GM23338 (cell line): ENCODE measurements around the gene KSR2. TPM values are rescaled to one million over a fixed set of nuclear protein-coding genes. Genes with fewer than 3 reads are reported as not detected.

Experiments
- ATAC-seq: fragments of 200-7000 bp; cut with Tn5 transposase; 3 replicates; pipeline ENCODE4 v1.9.1; 2020
- DNase-seq: peaks from one replicate; pipeline ENCODE4 v3.0.0-alpha.2; 2015; ENCODE audit warnings: low spot score
- H2AFZ ChIP-seq: fragments of 200-600 bp; sonication (generic); 2 replicates; pipeline ENCODE4 v1.8.0; 2016; ENCODE audit warnings: antibody characterized with exemption, mild to moderate bottlenecking, moderate library complexity
- H3F3A ChIP-seq: fragments of 200-600 bp; sonication (generic); replicated peaks from 2 replicates; pipeline ENCODE4 v1.8.0; 2017; ENCODE audit warnings: antibody characterized with exemption, mixed run types, low read depth
- H3K27ac ChIP-seq: fragments of 200-600 bp; sonication (generic); 2 replicates; pipeline ENCODE4 v1.6.1; 2016; ENCODE audit warnings: low read depth
- H3K27me3 ChIP-seq: fragments of 200-600 bp; sonication (generic); 2 replicates; pipeline ENCODE4 v1.8.0; 2016; ENCODE audit warnings: mild to moderate bottlenecking, mixed run types, moderate library complexity; ENCODE audit not compliant: insufficient read depth
- H3K36me3 ChIP-seq: fragments of 200-600 bp; sonication (generic); 2 replicates; pipeline ENCODE4 v1.8.0; 2016; ENCODE audit warnings: mild to moderate bottlenecking; ENCODE audit not compliant: insufficient read depth
- H3K4me1 ChIP-seq: fragments of 200-600 bp; sonication (generic); 2 replicates; pipeline ENCODE4 v1.8.0; 2016; ENCODE audit warnings: mild to moderate bottlenecking, moderate library complexity; ENCODE audit not compliant: insufficient read depth
- H3K4me2 ChIP-seq: fragments of 200-600 bp; sonication (generic); 2 replicates; pipeline ENCODE4 v1.7.1; 2017; ENCODE audit warnings: mixed run types
- H3K4me3 ChIP-seq: fragments of 200-600 bp; sonication (generic); 2 replicates; pipeline ENCODE4 v1.6.1; 2016; ENCODE audit warnings: mixed run types
- H3K79me2 ChIP-seq: fragments of 200-600 bp; sonication (generic); replicated peaks from 2 replicates; pipeline ENCODE4 v1.8.0; 2017; ENCODE audit warnings: mild to moderate bottlenecking; ENCODE audit not compliant: insufficient read depth
- H3K9me2 ChIP-seq: fragments of 200-600 bp; sonication (generic); 2 replicates; pipeline ENCODE4 v1.8.0; 2017; ENCODE audit not compliant: insufficient read depth
- H4K20me1 ChIP-seq: fragments of 200-600 bp; sonication (generic); replicated peaks from 2 replicates; pipeline ENCODE4 v1.8.0; 2017; ENCODE audit warnings: mild to moderate bottlenecking; ENCODE audit not compliant: insufficient read depth
- H3K27ac Mint-ChIP-seq: 2 replicates; pipeline ENCODE4 v1.8.0; 2020; ENCODE audit warnings: inconsistent platforms, mild to moderate bottlenecking, moderate library complexity, mixed read lengths
- H3K27me3 Mint-ChIP-seq: 3 replicates; pipeline ENCODE4 v1.8.0; 2022; ENCODE audit warnings: low read depth, mild to moderate bottlenecking, moderate library complexity, mixed read lengths, inconsistent platforms; ENCODE audit not compliant: insufficient read depth, poor library complexity
- H3K36me3 Mint-ChIP-seq: 3 replicates; pipeline ENCODE4 v1.8.0; 2021; ENCODE audit warnings: low read depth, mild to moderate bottlenecking, inconsistent platforms, moderate library complexity, mixed read lengths
- H3K4me1 Mint-ChIP-seq: 3 replicates; pipeline ENCODE4 v1.8.0; 2020; ENCODE audit warnings: mild to moderate bottlenecking, inconsistent platforms, mixed read lengths
- H3K4me3 Mint-ChIP-seq: 3 replicates; pipeline ENCODE4 v1.8.0; 2021; ENCODE audit warnings: moderate library complexity, mild to moderate bottlenecking, inconsistent platforms, mixed read lengths
- H3K9me3 Mint-ChIP-seq: 3 replicates; pipeline ENCODE4 v1.8.0; 2020; ENCODE audit warnings: moderate library complexity, mild to moderate bottlenecking, inconsistent platforms, mixed read lengths
- CREB1 ChIP-seq: fragments of 250-450 bp; sonication (Bioruptor Pico); IDR thresholded peaks from 2 replicates; pipeline ENCODE4 v1.5.0; 2020; ENCODE audit warnings: low read depth, mild to moderate bottlenecking, moderate library complexity
- EZH2 ChIP-seq: fragments of 200-600 bp; sonication (generic); IDR thresholded peaks from one replicate; pipeline ENCODE4 v1.8.0; 2017; ENCODE audit warnings: antibody characterized with exemption, mild to moderate bottlenecking, low read depth; ENCODE audit not compliant: unreplicated experiment
- EZH2phosphoT487 ChIP-seq: fragments of 200-600 bp; sonication (generic); IDR thresholded peaks from one replicate; pipeline ENCODE4 v1.8.1; 2018; ENCODE audit warnings: antibody characterized with exemption; ENCODE audit not compliant: unreplicated experiment
- JUNB ChIP-seq: IDR thresholded peaks from one replicate; pipeline ENCODE4 v1.6.1; 2016; ENCODE audit warnings: antibody characterized with exemption; ENCODE audit not compliant: unreplicated experiment
- NANOG ChIP-seq: IDR thresholded peaks from 2 replicates; pipeline ENCODE4 v1.6.1; 2016; ENCODE audit warnings: antibody characterized with exemption, borderline replicate concordance
- POLR2AphosphoS5 ChIP-seq: IDR thresholded peaks from 2 replicates; pipeline ENCODE4 v1.6.1; 2016; ENCODE audit warnings: antibody characterized with exemption, low read depth
- STAT1 ChIP-seq: IDR thresholded peaks from one replicate; pipeline ENCODE4 v1.6.1; 2016; ENCODE audit warnings: antibody characterized with exemption; ENCODE audit not compliant: unreplicated experiment
- polyA plus RNA-seq: library from polyadenylated mRNA; unstranded; fragments of >200 nt; fragmentation: Nextera tagmentation; extraction: Ambion mirVana; gene quantifications from 2 replicates; pipeline ENCODE4 v1.2.1, GENCODE V29; 2016
- total RNA-seq: library from RNA; depleted of rRNA; stranded (reverse); fragments of >200 nt; shearing (Covaris generic); gene quantifications from 2 replicates; pipeline ENCODE4 v1.2.3, GENCODE V29; 2014
- TF ChIP-seq, protein P1 (sequence below): IDR thresholded peaks from 2 replicates; pipeline ENCODE4 v1.6.1; 2016; ENCODE audit warnings: antibody characterized with exemption
- TF ChIP-seq, protein P2 (sequence below), 2 experiments: fragments of 200-600 bp in 1 of 2; sonication (generic) in 1 of 2; conservative IDR thresholded peaks; 2 replicates each; pipeline versions ENCODE4 v1.5.1 to v1.6.1; 2016 to 2017; ENCODE audit warnings: antibody characterized with exemption in 2 of 2, low read depth in 2 of 2, mild to moderate bottlenecking in 2 of 2, moderate library complexity in 1 of 2
- TF ChIP-seq, protein P3 (sequence below): IDR thresholded peaks from one replicate; pipeline ENCODE4 v1.6.1; 2018; ENCODE audit warnings: antibody characterized with exemption; ENCODE audit not compliant: unreplicated experiment
- TF ChIP-seq, protein P4 (sequence below): fragments of 250-450 bp; sonication (Bioruptor Pico); IDR thresholded peaks from 2 replicates; pipeline ENCODE4 v1.5.0; 2020; ENCODE audit warnings: mild to moderate bottlenecking, moderate library complexity

KSR2 gene
- total and polyA plus RNA-seq, 2 experiments from 2014 or later: 1.1 to 2.7 TPM

DNA sequence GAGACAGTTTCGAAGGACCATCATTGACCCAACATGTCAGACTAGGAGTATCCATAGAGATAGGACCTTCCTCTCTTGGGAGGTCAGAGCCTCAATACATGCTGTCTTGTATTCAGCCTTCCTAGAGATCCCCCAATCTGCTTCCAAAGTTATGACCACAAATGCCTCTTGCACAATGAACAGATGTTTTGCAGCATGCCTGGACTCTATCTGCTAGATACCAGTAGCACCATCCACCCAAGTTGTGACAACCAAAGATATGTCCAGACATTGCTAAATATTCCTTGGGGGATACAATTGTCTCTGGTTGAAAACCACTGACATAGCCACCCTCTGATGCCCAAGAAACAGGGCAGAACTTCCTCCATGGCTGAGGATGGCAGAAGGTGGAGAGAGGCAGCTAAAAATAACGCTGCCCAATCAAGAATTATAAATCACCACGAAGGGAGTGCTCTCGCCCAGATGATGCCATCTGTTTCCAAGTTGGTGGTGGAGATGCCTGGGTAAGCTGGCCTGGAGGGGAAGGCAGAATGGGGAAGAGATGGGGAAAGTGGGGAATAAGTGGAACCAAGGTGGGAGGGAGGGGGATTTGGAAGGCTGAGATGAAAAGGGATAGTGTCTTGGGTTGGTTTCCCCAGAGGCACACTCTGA is 564.5 kb downstream of the KSR2 start:
- no peaks in the 10 kb centered on the region for H3K9me3 Mint-ChIP-seq
- no peak for TF ChIP-seq JUNB
- no peak for TF ChIP-seq NANOG
- no peak for TF ChIP-seq CREB1 (CRISPR knock-in tag)
- no peak for TF ChIP-seq POLR2AphosphoS5
- TF ChIP-seq STAT1: no peak
- TF ChIP-seq, protein P1, sequence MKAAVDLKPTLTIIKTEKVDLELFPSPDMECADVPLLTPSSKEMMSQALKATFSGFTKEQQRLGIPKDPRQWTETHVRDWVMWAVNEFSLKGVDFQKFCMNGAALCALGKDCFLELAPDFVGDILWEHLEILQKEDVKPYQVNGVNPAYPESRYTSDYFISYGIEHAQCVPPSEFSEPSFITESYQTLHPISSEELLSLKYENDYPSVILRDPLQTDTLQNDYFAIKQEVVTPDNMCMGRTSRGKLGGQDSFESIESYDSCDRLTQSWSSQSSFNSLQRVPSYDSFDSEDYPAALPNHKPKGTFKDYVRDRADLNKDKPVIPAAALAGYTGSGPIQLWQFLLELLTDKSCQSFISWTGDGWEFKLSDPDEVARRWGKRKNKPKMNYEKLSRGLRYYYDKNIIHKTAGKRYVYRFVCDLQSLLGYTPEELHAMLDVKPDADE: no peak
- TF ChIP-seq, protein P2, sequence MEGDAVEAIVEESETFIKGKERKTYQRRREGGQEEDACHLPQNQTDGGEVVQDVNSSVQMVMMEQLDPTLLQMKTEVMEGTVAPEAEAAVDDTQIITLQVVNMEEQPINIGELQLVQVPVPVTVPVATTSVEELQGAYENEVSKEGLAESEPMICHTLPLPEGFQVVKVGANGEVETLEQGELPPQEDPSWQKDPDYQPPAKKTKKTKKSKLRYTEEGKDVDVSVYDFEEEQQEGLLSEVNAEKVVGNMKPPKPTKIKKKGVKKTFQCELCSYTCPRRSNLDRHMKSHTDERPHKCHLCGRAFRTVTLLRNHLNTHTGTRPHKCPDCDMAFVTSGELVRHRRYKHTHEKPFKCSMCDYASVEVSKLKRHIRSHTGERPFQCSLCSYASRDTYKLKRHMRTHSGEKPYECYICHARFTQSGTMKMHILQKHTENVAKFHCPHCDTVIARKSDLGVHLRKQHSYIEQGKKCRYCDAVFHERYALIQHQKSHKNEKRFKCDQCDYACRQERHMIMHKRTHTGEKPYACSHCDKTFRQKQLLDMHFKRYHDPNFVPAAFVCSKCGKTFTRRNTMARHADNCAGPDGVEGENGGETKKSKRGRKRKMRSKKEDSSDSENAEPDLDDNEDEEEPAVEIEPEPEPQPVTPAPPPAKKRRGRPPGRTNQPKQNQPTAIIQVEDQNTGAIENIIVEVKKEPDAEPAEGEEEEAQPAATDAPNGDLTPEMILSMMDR (conservative IDR thresholded peaks at IDR 0.05; ENCODE audit: low read depth in 2 of 2): no peak
- TF ChIP-seq, protein P3, sequence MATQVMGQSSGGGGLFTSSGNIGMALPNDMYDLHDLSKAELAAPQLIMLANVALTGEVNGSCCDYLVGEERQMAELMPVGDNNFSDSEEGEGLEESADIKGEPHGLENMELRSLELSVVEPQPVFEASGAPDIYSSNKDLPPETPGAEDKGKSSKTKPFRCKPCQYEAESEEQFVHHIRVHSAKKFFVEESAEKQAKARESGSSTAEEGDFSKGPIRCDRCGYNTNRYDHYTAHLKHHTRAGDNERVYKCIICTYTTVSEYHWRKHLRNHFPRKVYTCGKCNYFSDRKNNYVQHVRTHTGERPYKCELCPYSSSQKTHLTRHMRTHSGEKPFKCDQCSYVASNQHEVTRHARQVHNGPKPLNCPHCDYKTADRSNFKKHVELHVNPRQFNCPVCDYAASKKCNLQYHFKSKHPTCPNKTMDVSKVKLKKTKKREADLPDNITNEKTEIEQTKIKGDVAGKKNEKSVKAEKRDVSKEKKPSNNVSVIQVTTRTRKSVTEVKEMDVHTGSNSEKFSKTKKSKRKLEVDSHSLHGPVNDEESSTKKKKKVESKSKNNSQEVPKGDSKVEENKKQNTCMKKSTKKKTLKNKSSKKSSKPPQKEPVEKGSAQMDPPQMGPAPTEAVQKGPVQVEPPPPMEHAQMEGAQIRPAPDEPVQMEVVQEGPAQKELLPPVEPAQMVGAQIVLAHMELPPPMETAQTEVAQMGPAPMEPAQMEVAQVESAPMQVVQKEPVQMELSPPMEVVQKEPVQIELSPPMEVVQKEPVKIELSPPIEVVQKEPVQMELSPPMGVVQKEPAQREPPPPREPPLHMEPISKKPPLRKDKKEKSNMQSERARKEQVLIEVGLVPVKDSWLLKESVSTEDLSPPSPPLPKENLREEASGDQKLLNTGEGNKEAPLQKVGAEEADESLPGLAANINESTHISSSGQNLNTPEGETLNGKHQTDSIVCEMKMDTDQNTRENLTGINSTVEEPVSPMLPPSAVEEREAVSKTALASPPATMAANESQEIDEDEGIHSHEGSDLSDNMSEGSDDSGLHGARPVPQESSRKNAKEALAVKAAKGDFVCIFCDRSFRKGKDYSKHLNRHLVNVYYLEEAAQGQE: no peak
- no peak for TF ChIP-seq EZH2phosphoT487
- no peak for TF ChIP-seq EZH2
- TF ChIP-seq, protein P4, sequence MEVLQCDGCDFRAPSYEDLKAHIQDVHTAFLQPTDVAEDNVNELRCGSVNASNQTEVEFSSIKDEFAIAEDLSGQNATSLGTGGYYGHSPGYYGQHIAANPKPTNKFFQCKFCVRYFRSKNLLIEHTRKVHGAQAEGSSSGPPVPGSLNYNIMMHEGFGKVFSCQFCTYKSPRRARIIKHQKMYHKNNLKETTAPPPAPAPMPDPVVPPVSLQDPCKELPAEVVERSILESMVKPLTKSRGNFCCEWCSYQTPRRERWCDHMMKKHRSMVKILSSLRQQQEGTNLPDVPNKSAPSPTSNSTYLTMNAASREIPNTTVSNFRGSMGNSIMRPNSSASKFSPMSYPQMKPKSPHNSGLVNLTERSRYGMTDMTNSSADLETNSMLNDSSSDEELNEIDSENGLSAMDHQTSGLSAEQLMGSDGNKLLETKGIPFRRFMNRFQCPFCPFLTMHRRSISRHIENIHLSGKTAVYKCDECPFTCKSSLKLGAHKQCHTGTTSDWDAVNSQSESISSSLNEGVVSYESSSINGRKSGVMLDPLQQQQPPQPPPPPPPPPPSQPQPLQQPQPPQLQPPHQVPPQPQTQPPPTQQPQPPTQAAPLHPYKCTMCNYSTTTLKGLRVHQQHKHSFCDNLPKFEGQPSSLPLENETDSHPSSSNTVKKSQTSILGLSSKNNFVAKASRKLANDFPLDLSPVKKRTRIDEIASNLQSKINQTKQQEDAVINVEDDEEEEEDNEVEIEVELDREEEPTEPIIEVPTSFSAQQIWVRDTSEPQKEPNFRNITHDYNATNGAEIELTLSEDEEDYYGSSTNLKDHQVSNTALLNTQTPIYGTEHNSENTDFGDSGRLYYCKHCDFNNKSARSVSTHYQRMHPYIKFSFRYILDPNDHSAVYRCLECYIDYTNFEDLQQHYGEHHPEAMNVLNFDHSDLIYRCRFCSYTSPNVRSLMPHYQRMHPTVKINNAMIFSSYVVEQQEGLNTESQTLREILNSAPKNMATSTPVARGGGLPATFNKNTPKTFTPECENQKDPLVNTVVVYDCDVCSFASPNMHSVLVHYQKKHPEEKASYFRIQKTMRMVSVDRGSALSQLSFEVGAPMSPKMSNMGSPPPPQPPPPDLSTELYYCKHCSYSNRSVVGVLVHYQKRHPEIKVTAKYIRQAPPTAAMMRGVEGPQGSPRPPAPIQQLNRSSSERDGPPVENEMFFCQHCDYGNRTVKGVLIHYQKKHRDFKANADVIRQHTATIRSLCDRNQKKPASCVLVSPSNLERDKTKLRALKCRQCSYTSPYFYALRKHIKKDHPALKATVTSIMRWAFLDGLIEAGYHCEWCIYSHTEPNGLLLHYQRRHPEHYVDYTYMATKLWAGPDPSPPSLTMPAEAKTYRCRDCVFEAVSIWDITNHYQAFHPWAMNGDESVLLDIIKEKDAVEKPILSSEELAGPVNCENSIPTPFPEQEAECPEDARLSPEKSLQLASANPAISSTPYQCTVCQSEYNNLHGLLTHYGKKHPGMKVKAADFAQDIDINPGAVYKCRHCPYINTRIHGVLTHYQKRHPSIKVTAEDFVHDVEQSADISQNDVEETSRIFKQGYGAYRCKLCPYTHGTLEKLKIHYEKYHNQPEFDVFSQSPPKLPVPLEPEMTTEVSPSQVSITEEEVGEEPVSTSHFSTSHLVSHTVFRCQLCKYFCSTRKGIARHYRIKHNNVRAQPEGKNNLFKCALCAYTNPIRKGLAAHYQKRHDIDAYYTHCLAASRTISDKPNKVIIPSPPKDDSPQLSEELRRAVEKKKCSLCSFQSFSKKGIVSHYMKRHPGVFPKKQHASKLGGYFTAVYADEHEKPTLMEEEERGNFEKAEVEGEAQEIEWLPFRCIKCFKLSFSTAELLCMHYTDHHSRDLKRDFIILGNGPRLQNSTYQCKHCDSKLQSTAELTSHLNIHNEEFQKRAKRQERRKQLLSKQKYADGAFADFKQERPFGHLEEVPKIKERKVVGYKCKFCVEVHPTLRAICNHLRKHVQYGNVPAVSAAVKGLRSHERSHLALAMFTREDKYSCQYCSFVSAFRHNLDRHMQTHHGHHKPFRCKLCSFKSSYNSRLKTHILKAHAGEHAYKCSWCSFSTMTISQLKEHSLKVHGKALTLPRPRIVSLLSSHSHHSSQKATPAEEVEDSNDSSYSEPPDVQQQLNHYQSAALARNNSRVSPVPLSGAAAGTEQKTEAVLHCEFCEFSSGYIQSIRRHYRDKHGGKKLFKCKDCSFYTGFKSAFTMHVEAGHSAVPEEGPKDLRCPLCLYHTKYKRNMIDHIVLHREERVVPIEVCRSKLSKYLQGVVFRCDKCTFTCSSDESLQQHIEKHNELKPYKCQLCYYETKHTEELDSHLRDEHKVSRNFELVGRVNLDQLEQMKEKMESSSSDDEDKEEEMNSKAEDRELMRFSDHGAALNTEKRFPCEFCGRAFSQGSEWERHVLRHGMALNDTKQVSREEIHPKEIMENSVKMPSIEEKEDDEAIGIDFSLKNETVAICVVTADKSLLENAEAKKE (CRISPR knock-in tag): no peak
- no peak for DNase-seq
- no peak overlapping the region for H3K27ac Mint-ChIP-seq
- Histone ChIP-seq H2AFZ (no peak overlapping the region), H3K4me1 (peaks cover 13% of the 10 kb centered on the region), H3K9me2 (no peaks in the 10 kb centered on the region), H3K79me2 (no peaks in the 10 kb centered on the region), H3F3A (no peaks in the 10 kb centered on the region), H3K4me2 (no peak overlapping the region), H4K20me1 (no peaks in the 10 kb centered on the region), H3K4me3 (no peak overlapping the region), H3K27me3 (no peaks in the 10 kb centered on the region), H3K36me3 (no peaks in the 10 kb centered on the region), H3K27ac (no peak overlapping the region)
- H3K4me1 Mint-ChIP-seq: peaks cover 13% of the 10 kb centered on the region
- H3K36me3 Mint-ChIP-seq: no peaks in the 10 kb centered on the region
- no peak overlapping the region for H3K4me3 Mint-ChIP-seq
- ATAC-seq: no peak
- H3K27me3 Mint-ChIP-seq: peaks cover 9% of the 10 kb centered on the region
